ENCODE measurements around the gene MSANTD3.
A peak's percentile ranks its signal among the peaks of the same experiment; 100 is the strongest.
"Not testable (repeated sequence)": the region's sequence is repeated elsewhere in the genome, so short reads cannot be mapped to it uniquely, and the experiment has no call there.

MSANTD3 gene

GRCh38 chr9:100430286-100430940, 3.5 kb downstream of the MSANTD3 start:
- no peak for TF ChIP-seq CTCF (IDR thresholded peaks at IDR 0.05; ENCODE audit: borderline replicate concordance, insufficient read depth, low read depth, low read length)
- no peak overlapping the region for H3K4me3 ChIP-seq (ENCODE audit: low read depth, low read length)

- H3K4me3 ChIP-seq (ENCODE audit: low read depth, low read length), result no peak overlapping the region
- no peak for TF ChIP-seq CTCF (IDR thresholded peaks at IDR 0.05; ENCODE audit: borderline replicate concordance, insufficient read depth, low read depth, low read length)
Observed at GRCh38 chr9:100431886-100432285, 4.9 kb downstream of the MSANTD3 start.

GRCh38 chr9:100432736-100433135, 5.8 kb downstream of the MSANTD3 start:
- TF ChIP-seq CTCF (IDR thresholded peaks at IDR 0.05; ENCODE audit: borderline replicate concordance, insufficient read depth, low read depth, low read length), result no peak
- no peak overlapping the region for H3K4me3 ChIP-seq (ENCODE audit: low read depth, low read length)

- TF ChIP-seq CTCF (IDR thresholded peaks at IDR 0.05; ENCODE audit: borderline replicate concordance, insufficient read depth, low read depth, low read length), result no peak
- H3K4me3 ChIP-seq (ENCODE audit: low read depth, low read length), result no peak overlapping the region
Observed at GRCh38 chr9:100436571-100436970, 9.6 kb downstream of the MSANTD3 start.

GRCh38 chr9:100437860-100438805, 11.2 kb downstream of the MSANTD3 start:
- H3K4me3 ChIP-seq (ENCODE audit: low read depth, low read length), result no peak overlapping the region
- TF ChIP-seq CTCF (IDR thresholded peaks at IDR 0.05; ENCODE audit: borderline replicate concordance, insufficient read depth, low read depth, low read length), result peak; percentile 81

- TF ChIP-seq CTCF (IDR thresholded peaks at IDR 0.05; ENCODE audit: borderline replicate concordance, insufficient read depth, low read depth, low read length), result no peak
- no peak overlapping the region for H3K4me3 ChIP-seq (ENCODE audit: low read depth, low read length)
Observed at GRCh38 chr9:100440071-100440470, 13.1 kb downstream of the MSANTD3 start.

GRCh38 chr9:100440487-100440886, 13.5 kb downstream of the MSANTD3 start:
- not testable (repeated sequence) for H3K4me3 ChIP-seq (ENCODE audit: low read depth, low read length)
